NCI-H146 treated with DMSO at 0.1 percent for 48 hours (cell line): ENCODE results near the gene GXYLT2.

Source experiments
- DNase-seq: peaks from one replicate; lab custom pipeline; 2025; ENCODE audit not compliant: unreplicated experiment; lab: John Stamatoyannopoulos, UW

GXYLT2 gene, protein sequence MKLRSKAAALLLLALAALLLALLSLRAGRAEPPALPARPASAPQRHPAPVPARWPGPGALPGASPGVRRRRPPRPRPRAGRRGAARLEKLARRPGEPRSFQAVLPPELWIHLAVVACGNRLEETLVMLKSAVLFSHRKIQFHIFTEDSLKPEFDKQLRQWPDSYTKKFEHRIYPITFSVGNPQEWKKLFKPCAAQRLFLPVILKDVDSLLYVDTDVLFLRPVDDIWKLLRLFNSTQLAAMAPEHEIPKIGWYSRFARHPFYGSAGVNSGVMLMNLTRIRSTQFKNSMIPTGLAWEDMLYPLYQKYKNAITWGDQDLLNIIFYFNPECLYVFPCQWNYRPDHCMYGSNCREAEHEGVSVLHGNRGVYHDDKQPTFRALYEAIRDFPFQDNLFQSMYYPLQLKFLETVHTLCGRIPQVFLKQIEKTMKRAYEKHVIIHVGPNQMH

GRCh38 chr3:72887705-72888545, at the start of gene GXYLT2:
Gene GXYLT2 (plus strand): TSS chr3:72888046. CDS start chr3:72888234, 188 bp downstream.
- peak; percentile 25 for DNase-seq

GRCh38 chr3:72839057-72839456, 48.8 kb upstream of the GXYLT2 start:
- no peak for DNase-seq

- no peak for DNase-seq
Measured at GRCh38 chr3:72844436-72844993, 43.3 kb upstream of the GXYLT2 start.

DNA sequence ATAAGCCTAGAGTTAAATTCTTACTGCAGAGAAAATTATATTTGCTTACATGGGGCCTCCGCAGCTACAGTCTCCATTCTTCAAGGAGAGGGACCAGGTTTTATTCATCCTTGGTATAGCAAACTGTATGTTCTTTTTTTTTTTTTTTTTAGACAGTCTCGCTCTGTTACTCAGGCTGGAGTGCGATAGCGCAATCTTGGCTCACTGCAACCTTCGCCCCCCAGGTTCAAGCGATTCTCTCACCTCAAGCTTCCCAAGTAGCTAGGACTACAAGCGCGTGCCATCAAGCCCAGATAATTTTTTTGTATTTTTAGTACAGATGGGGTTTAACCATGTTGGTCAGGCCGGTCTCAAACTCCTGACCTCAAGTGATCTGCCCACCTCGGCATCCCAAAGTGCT, 41.7 kb upstream of the GXYLT2 start:
- DNase-seq, result no peak

DNA sequence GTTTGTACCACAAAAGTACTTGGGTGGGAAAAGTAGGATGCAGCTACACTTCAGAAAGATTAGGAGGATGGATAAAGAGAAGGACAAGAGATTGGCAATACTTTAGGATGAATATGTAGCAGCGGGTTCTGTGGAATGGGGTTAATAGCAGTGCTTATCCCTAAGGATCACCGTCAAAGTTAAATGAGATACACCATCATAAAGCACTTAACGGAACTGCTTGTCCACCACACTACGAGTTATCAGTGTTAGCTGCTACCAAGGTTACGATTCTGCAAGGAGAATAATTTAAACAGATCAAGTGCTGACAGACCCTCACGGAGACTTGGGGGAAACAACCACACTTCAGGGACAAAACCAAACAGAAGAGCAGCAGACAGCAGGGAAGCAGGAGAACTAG, 40.6 kb upstream of the GXYLT2 start:
- DNase-seq, result no peak

- DNase-seq, result peak; percentile 71
Measured at GRCh38 chr3:72847751-72848702, 39.8 kb upstream of the GXYLT2 start, which contains the start of gene SHQ1. Gene SHQ1 (minus strand): TSS chr3:72848445. CDS start chr3:72848340, 105 bp downstream.

DNA sequence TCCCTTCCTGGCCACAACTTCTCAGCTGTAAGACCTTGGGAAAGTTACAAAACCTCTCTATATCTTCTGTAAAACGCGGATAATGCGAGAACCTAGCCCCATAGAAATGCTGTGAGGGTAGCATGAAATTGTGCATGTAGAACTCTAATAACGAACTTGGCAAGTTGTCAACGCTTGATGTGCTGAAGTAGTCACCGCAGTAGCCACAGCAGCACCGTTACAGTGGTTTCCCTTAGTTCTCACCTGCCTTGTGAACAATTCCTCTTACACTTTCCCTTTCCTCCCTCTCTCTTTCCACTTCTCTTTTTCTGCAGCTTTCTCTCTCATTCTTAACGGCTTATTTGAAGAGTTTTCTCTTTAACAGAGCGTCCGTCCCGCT, 39.2 kb upstream of the GXYLT2 start:
- DNase-seq, result no peak

GRCh38 chr3:72855001-72855400, 32.8 kb upstream of the GXYLT2 start:
- DNase-seq, result no peak

GRCh38 chr3:72860053-72860452, 27.8 kb upstream of the GXYLT2 start:
- no peak for DNase-seq

GRCh38 chr3:72860846-72861245, 27.0 kb upstream of the GXYLT2 start:
- no peak for DNase-seq

DNA sequence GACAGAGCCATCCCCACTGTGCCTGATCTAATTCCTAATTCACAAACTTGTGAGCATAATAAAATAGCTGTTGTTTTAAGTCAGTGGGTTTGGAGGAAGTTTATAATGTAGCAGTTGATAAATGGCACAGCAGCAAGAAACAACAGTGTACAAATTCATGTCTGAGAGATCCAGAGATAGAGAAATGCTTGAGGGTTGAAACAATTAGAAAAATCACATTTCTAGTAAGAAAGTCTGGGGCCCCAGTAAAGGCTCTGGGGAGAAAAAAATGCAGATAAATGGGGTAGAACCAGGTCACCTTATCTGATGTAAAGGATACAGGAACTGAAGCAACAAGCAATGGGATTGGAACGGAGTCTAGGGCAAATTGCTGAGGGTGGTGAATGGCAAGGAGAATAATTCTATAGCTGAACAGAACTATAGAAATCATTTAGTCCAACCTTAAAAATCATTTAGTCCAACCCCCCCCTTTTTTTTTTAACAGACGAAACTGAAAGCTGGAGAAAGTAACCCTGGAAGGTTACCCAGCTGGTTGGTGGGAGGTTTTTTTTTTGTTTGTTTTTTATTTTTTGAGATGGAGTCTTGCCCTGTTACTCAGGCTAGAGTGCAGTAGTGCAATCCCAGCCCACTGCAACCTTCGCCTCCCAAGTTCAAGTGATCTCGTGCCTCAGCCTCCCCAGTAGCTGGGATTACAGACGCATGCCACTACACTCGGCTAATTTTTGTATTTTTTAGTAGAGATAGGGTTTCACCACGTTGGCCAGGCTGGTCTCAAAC, 25.3 kb upstream of the GXYLT2 start:
- no peak for DNase-seq

DNA sequence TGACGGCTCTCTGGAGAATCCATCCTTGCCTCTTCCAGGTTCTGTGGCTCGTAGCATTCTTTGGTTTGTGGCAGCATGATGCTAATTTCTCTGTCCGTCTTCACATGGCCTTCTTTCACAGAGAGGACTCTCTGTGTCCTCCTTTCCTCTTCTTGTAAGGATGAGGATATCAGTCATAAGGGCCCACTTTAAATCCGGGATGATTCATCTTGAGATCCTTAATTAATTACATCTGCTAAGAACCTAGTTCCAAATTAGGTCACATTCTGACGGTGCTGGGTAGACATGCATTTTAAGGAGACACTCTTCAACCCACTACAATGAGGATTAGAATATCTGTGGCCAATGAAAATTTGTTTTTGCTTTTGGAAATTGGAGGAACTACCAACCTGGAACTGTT, 15.7 kb upstream of the GXYLT2 start:
- DNase-seq, result no peak

- no peak for DNase-seq
Measured at GRCh38 chr3:72887343-72887704, 522 bp upstream of the GXYLT2 start.

GRCh38 chr3:72888546-72889309, 882 bp downstream of the GXYLT2 start:
- DNase-seq, result no peak

GRCh38 chr3:72889310-72890165, 1.7 kb downstream of the GXYLT2 start:
- DNase-seq, result no peak

DNA sequence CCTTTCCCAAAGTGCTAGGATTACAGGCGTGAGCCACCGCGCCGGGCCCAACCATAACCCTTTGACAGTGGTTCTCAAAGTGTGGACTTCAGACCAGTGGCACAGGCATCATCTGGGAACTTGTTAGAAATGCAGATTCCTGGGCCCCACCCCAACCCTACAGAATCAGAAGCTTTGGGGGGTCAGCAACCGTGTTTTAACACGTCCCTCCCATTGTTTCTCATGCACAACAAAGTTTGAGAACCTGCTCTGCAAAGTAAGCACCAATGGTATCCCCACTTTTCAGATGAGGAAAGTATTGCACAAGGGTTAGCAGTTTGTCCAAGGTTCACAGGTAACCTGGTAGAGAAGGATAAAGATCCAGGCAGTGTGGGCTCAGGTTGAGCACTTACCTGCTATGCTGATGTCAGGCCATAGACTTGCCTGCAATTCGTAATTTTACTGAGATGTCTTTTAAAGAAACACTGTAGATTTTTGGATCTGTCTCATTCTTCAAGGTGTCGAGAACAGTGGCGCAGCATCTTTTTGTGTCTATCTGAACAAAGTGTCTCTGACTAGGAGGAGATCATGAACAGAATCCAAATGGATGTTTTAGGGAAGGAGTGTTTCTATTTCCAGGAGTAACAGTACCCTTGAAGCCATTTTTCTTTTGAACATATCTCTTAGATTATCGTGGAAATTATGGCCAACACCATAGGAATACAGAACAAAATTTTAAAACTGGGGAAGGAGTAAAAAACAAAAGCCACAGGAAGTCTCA, 2.5 kb downstream of the GXYLT2 start:
- DNase-seq, result no peak

DNA sequence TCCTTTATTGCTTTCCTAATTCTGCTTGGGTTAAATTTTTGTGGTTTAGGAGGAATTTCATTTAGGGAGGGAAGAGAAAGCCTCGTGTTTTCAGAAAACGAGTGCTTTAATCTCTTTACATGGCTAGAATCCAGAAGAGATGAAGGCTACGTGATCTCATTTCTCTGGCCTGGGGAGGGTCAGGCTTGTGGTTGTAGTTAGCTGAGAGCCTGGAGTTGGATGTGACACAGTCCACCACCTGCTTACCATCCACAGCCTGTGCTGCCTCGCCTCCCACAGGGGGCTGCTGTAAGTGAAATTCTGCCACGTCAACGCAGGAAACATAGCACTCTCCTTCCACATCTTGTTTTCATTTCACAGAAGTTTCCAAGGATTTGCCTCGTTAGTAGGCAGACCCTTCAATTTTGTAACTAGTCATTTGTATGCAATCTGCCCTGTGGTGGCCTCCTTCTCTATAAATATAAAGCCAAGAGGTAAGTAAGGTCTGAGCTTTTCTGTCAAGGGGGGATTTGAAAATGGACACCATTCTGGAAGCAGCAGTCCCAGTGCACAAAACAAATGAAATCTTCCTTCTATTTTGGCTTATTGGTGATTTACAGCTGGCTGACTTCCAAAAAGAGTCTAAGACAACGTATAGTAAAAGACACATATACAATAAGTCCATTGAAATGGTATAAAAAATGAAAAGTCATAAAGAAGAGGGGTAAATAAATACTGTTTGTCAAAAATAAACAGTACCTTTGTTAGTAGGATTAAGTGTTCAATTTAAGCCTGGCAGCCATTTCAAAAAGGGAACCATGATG, 3.4 kb downstream of the GXYLT2 start:
- peak; percentile 7 for DNase-seq
